Erythroblast (primary cell): Measurements from ENCODE around the gene RBMS1.

ENCODE experiments used
- GATA1 ChIP-seq: IDR thresholded peaks from 2 replicates; pipeline ENCODE4 v1.6.1; 2011; ENCODE audit warnings: low read depth, mild to moderate bottlenecking, control low read depth, low read length, moderate library complexity
- POLR2A ChIP-seq: IDR thresholded peaks from 2 replicates; pipeline ENCODE4 v1.6.1; 2011; ENCODE audit warnings: mild to moderate bottlenecking, low read length

DNA sequence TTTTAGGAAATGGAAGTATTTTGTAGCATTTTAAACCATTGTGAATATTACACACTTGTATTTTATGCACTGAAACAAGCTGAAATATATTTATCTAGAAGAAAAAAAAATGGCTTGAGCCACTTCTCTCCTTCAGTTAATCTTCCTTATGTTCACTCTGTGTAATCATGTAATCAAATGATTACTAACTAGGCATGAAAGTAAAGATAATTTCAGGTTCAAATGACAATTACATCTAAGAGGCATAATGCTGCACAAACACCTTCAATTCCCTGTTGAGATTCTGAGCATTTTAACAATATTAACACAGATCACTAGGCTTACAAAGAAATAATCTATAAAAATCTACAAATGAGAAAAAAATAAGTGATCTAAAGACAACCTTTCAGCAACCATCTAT lies 173.9 kb downstream of the RBMS1 start:
- TF ChIP-seq POLR2A, result no peak
- TF ChIP-seq GATA1, result no peak
